HL-60 (cell line): ENCODE results near the gene IPCEF1.

Experiments used
- DNase-seq, 2 experiments: peaks; one replicate each; pipeline ENCODE4 v3.0.0-alpha.2; 2010 to 2020; ENCODE audit warnings: low read depth in 1 of 2, low spot score in 1 of 2
- H3K27ac ChIP-seq: fragments of 250-450 bp; sonication (Bioruptor Pico); replicated peaks from 2 replicates; pipeline ENCODE4 v1.5.1; 2020; ENCODE audit warnings: mild to moderate bottlenecking, moderate library complexity
- H3K27me3 ChIP-seq: fragments of 250-450 bp; sonication (Bioruptor Pico); 2 replicates; pipeline ENCODE4 v1.5.1; 2021; ENCODE audit warnings: mild to moderate bottlenecking, moderate library complexity; ENCODE audit not compliant: insufficient read depth, poor library complexity, severe bottlenecking
- H3K4me3 ChIP-seq: replicated peaks from 2 replicates; pipeline ENCODE4 v1.5.1; 2011; ENCODE audit warnings: mild to moderate bottlenecking, control low read depth, low read length; ENCODE audit not compliant: insufficient read depth
- CTCF ChIP-seq: IDR thresholded peaks from one replicate; pipeline ENCODE4 v1.5.1; 2011; ENCODE audit warnings: low read length, control low read depth, inconsistent platforms; ENCODE audit not compliant: insufficient read depth
- GABPA ChIP-seq: IDR thresholded peaks from 2 replicates; pipeline ENCODE4 v1.6.1; 2012; ENCODE audit warnings: low read depth
- POLR2AphosphoS5 ChIP-seq: IDR thresholded peaks from 2 replicates; pipeline ENCODE4 v1.6.1; 2012; ENCODE audit warnings: low read depth
- SPI1 ChIP-seq: IDR thresholded peaks from 2 replicates; pipeline ENCODE4 v1.6.1; 2012; ENCODE audit warnings: low read depth, mild to moderate bottlenecking, borderline replicate concordance
- TF ChIP-seq, protein P1 (sequence below): IDR thresholded peaks from 2 replicates; pipeline ENCODE4 v1.6.1; 2012; ENCODE audit warnings: low read depth; ENCODE audit not compliant: insufficient replicate concordance

Gene IPCEF1

DNA sequence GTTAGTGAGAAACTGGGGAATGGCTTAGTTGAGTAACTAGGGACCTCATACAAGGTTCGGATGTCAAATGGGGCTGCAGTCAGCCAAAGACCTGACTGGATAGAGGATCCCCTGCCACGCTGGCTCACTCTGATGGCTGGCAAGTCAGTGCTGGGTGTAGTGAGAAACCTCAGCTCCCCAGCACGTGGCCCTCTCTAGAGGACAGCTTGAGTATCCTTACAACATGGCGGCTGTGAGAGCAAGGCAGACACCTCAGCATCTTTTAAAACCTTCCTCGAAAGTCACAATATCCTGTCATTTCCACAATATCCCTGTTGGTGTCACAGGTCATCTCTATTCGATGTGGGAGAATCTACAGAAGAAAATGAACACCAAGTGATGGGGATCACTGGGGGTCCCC lies 26.7 kb upstream of the IPCEF1 start:
- DNase-seq: no peak
- TF ChIP-seq, protein P1, sequence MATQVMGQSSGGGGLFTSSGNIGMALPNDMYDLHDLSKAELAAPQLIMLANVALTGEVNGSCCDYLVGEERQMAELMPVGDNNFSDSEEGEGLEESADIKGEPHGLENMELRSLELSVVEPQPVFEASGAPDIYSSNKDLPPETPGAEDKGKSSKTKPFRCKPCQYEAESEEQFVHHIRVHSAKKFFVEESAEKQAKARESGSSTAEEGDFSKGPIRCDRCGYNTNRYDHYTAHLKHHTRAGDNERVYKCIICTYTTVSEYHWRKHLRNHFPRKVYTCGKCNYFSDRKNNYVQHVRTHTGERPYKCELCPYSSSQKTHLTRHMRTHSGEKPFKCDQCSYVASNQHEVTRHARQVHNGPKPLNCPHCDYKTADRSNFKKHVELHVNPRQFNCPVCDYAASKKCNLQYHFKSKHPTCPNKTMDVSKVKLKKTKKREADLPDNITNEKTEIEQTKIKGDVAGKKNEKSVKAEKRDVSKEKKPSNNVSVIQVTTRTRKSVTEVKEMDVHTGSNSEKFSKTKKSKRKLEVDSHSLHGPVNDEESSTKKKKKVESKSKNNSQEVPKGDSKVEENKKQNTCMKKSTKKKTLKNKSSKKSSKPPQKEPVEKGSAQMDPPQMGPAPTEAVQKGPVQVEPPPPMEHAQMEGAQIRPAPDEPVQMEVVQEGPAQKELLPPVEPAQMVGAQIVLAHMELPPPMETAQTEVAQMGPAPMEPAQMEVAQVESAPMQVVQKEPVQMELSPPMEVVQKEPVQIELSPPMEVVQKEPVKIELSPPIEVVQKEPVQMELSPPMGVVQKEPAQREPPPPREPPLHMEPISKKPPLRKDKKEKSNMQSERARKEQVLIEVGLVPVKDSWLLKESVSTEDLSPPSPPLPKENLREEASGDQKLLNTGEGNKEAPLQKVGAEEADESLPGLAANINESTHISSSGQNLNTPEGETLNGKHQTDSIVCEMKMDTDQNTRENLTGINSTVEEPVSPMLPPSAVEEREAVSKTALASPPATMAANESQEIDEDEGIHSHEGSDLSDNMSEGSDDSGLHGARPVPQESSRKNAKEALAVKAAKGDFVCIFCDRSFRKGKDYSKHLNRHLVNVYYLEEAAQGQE: no peak
- TF ChIP-seq SPI1 (no peak), POLR2AphosphoS5 (no peak), CTCF (no peak), GABPA (no peak)
- Histone ChIP-seq H3K27ac (no peak overlapping the region), H3K27me3 (no peaks in the 10 kb centered on the region), H3K4me3 (no peak overlapping the region)

DNA sequence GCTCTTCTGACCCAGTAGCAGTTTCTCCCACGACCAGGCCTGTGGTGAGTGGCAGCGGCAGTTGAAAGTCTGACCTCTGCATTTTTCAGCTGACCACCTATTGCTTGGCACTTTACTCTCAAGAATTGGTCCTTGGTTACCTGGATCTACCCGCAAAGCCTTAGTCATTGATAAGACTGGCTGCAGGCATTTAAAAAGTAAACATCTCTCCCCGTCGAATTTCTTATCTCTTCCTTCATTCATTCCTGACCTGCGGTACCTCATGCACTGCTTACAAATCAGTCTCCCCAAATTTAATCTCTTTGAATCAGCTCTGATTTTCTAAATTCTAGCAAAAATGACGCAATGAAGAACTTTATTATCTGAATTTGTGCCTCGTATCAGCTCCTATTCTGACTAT lies 26.1 kb upstream of the IPCEF1 start:
- TF ChIP-seq, protein P1: no peak
- TF ChIP-seq GABPA (no peak), SPI1 (no peak), POLR2AphosphoS5 (no peak), CTCF (no peak)
- no peak for DNase-seq
- Histone ChIP-seq H3K4me3 (no peak overlapping the region), H3K27me3 (no peaks in the 10 kb centered on the region), H3K27ac (no peak overlapping the region)

GRCh38 chr6:154381548-154381947 lies 24.9 kb upstream of the IPCEF1 start:
- H3K4me3 ChIP-seq: no peak overlapping the region
- no peak for TF ChIP-seq CTCF
- TF ChIP-seq POLR2AphosphoS5: no peak
- TF ChIP-seq, protein P1: no peak
- TF ChIP-seq GABPA: no peak
- TF ChIP-seq SPI1: no peak
- H3K27ac ChIP-seq: no peak overlapping the region
- no peaks in the 10 kb centered on the region for H3K27me3 ChIP-seq
- DNase-seq: no peak
